RPMI7951 (cell line): ENCODE measurements around the gene ZAR1L. TPM values are rescaled to one million over a fixed set of nuclear protein-coding genes. Genes with fewer than 3 reads are reported as not detected.

Experiments used
- DNase-seq: peaks from one replicate; pipeline ENCODE4 v3.0.0-alpha.2; 2012; ENCODE audit warnings: low read depth
- total RNA-seq: library from RNA; depleted of rRNA; stranded (reverse); fragments of >200 nt; shearing (Covaris generic); gene quantifications from 2 replicates; pipeline ENCODE4 v1.2.3, GENCODE V29; 2014; rRNA removed

ZAR1L gene
- total RNA-seq, 1 experiment from 2014 or later = 0.12 TPM

DNA sequence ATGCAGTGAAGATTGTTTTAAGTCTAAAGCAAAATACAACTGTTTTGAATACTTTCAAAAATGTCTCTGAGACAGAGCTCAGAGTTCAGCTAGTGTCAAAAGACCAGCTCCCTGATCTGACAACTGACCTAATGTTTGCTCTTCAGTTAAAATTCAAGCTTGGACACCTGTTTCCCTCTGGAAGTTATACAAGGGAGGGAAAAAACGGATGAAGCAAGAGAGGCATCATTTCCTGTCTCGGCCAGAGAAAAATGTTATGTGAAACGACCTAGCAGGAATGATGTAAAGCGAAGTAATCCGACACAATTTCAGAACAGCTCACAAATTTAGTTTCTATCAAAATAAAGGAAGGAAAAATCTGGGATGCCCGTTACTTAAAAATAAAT, 59.4 kb downstream of the ZAR1L start:
- DNase-seq = no peak

DNA sequence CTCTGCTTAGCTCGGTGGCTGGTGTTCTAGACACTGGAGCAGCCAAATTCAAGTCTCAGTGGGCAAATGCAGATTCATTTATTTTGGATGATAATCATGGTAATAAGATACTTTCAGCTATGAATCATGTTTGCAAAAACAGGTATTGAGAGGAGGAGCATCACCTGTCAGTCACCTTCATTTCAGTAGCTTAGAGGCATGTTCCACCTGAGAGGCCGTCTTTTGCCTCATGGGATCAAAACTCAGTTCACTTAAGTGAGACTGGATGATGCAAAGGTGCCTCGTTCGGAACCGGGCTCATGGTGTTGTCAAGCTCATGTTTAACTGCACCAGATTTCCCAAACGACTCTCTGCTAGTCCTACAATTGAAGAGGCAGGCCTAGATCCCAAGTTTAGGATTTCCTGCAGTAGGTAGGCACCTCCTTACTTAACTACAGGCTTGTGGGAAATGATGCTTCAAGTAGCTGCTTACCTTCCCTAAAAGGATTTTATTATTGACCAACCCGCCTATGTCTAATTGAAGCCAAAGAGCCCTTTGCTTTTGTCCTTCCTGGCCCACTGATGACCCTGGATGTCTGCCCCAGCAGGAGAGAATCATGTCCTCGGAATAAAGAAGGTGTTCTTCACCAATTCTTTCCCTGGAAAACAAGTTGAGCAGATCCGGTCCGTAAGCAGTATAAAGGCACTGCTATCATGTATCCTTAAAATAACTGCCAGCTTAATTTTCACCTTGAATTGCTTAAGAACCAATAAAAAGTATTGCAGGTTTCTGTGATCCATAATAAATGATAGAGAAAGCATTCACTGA, 60.0 kb downstream of the ZAR1L start:
- DNase-seq = no peak

- DNase-seq = no peak
Measured at GRCh38 chr13:32254416-32254815, 60.7 kb downstream of the ZAR1L start.

DNA sequence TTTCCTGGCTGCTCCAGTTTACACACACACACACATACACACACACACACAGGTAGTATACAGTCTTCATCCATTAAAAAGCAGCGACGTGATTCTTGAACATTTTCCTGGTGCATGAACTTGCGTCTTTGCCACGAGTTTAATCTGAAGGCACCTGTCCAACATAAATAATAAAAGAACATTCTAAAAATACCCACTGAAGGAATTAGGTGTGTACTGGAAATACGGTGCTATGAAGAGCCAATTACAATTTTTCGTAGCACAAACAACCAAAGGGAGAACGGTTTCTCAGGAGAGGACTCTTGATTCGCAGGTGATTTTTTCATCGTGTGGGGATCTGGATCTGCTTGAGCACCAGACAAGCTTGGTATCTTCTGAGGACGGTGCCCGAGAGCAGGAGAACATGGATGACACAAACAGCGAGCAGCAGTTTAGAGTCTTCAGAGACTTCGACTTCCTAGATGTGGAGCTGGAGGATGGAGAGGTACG, 61.2 kb downstream of the ZAR1L start:
- DNase-seq = no peak

Other genes with a start within 250 kb of the ZAR1L start
- gene BRCA2, start 145 bp upstream of the ZAR1L start, total RNA-seq = 7.4 and 10.7 TPM in 2 replicates
- 3.0 and 3.9 TPM in 2 replicates for gene N4BP2L1, start 112.8 kb upstream of the ZAR1L start, total RNA-seq
- gene N4BP2L2, start 223.4 kb upstream of the ZAR1L start, total RNA-seq = 46.2 and 68.8 TPM in 2 replicates